ENCODE data around the gene UNC5C. TPM values are rescaled to one million over a fixed set of nuclear protein-coding genes. Genes with fewer than 3 reads are reported as not detected.

Gene UNC5C
- total and polyA plus RNA-seq, 2 of the 4 experiments (the other 2 are of a cell fraction): under 0.01 TPM

GRCh38 chr4:95431678-95432077, 117.1 kb downstream of the UNC5C start:
- in situ Hi-C loops (cut with MboI; ENCODE audit: low sequenced_read_pairs) (no loop called here), dilution Hi-C loops (cut with HindIII; ENCODE audit: low sequenced_read_pairs, unreplicated experiment) (no loop called here), intact Hi-C loops (cut with micrococcal nuclease) (no loop called here)
- no peak overlapping the region for H3K56ac ChIP-seq (ENCODE audit: extremely low read depth, insufficient read depth, low read length)
- no peak overlapping the region for H2BK20ac ChIP-seq (ENCODE audit: low read depth, low read length)
- H3K9me3 ChIP-seq (ENCODE audit: control insufficient read depth, insufficient read depth, low read length): no peaks in the 10 kb centered on the region
- no peaks in the 10 kb centered on the region for H4K20me1 ChIP-seq (ENCODE audit: insufficient read depth, low read length)
- no peak overlapping the region for H2AFZ ChIP-seq (replicated peaks; ENCODE audit: low read length, poor library complexity)
- H2BK15ac ChIP-seq (ENCODE audit: low read depth, low read length): no peak overlapping the region
- H3K27ac ChIP-seq (ENCODE audit: insufficient read depth, low read length): no peak overlapping the region
- no peak overlapping the region for H3K9ac ChIP-seq (ENCODE audit: low read depth, low read length)
- no peak overlapping the region for H2AK5ac ChIP-seq (ENCODE audit: low read depth, low read length)
- H3K4ac ChIP-seq (ENCODE audit: low read depth, low read length): no peak overlapping the region
- no peaks in the 10 kb centered on the region for H3K79me1 ChIP-seq (ENCODE audit: low read depth in 1 of 2, low read length in 2 of 2)
- BruUV-seq (replicated peaks): no TSS peak
- H3K18ac ChIP-seq (ENCODE audit: low read depth, low read length): no peak overlapping the region
- 100% methylated on average over 1 of the region's 2 CpGs; no CpG with 5 or more reads in 1 of the 2 experiments for WGBS, 2 experiments (ENCODE audit: extremely low coverage in 2 of 2, insufficient read length in 1 of 2)
- H2BK5ac ChIP-seq (ENCODE audit: low read depth, low read length, poor library complexity, severe bottlenecking): no peak overlapping the region
- no peaks in the 10 kb centered on the region for H3K36me3 ChIP-seq (ENCODE audit: control insufficient read depth, insufficient read depth, low read length)
- H4K8ac ChIP-seq (ENCODE audit: low read depth in 2 of 2, low read length in 2 of 2): no peak overlapping the region
- no peak overlapping the region for H3K23ac ChIP-seq (ENCODE audit: low read depth, low read length)
- CTCF ChIA-PET: no interaction called here
- no peak for TF ChIP-seq USF2 (IDR thresholded peaks at IDR 0.05; ENCODE audit: low read depth, low read length)
- no peak for TF ChIP-seq RAD21 (IDR thresholded peaks at IDR 0.05; ENCODE audit: low read length)
- no peak for TF ChIP-seq MXI1 (IDR thresholded peaks at IDR 0.05; ENCODE audit: borderline replicate concordance, low read depth, low read length)
- no peak for TF ChIP-seq BHLHE40 (IDR thresholded peaks at IDR 0.05; ENCODE audit: low read depth, low read length)
- TF ChIP-seq, protein P1, sequence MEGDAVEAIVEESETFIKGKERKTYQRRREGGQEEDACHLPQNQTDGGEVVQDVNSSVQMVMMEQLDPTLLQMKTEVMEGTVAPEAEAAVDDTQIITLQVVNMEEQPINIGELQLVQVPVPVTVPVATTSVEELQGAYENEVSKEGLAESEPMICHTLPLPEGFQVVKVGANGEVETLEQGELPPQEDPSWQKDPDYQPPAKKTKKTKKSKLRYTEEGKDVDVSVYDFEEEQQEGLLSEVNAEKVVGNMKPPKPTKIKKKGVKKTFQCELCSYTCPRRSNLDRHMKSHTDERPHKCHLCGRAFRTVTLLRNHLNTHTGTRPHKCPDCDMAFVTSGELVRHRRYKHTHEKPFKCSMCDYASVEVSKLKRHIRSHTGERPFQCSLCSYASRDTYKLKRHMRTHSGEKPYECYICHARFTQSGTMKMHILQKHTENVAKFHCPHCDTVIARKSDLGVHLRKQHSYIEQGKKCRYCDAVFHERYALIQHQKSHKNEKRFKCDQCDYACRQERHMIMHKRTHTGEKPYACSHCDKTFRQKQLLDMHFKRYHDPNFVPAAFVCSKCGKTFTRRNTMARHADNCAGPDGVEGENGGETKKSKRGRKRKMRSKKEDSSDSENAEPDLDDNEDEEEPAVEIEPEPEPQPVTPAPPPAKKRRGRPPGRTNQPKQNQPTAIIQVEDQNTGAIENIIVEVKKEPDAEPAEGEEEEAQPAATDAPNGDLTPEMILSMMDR (conservative IDR thresholded peaks at IDR 0.05; ENCODE audit: low read depth, low read length): no peak
- no peak for TF ChIP-seq CHD1 (IDR thresholded peaks at IDR 0.05; ENCODE audit: low read depth, low read length)
- TF ChIP-seq CEBPB (IDR thresholded peaks at IDR 0.05; ENCODE audit: low read depth, low read length): no peak
- TF ChIP-seq FOS (IDR thresholded peaks at IDR 0.05; ENCODE audit: low read depth, low read length): no peak
- TF ChIP-seq MAFK (IDR thresholded peaks at IDR 0.05; ENCODE audit: low read depth, low read length): no peak
- no peak for TF ChIP-seq SMC3 (IDR thresholded peaks at IDR 0.05; ENCODE audit: low read depth, low read length)
- no peak for TF ChIP-seq RFX5 (IDR thresholded peaks at IDR 0.05; ENCODE audit: low read depth, low read length)
- TF ChIP-seq RCOR1 (IDR thresholded peaks at IDR 0.05; ENCODE audit: insufficient replicate concordance, low read length): no peak
- TF ChIP-seq POLR2A (IDR thresholded peaks at IDR 0.05; ENCODE audit: low read depth, low read length): no peak
- no peak for TF ChIP-seq ELK1 (IDR thresholded peaks at IDR 0.05; ENCODE audit: borderline replicate concordance, low read depth, low read length)
- no peak for TF ChIP-seq NFE2L2 (IDR thresholded peaks at IDR 0.05; ENCODE audit: low read depth, low read length)
- no peak for TF ChIP-seq MAZ (IDR thresholded peaks at IDR 0.05; ENCODE audit: borderline replicate concordance, low read depth, low read length)
- H2AK9ac ChIP-seq (replicated peaks; ENCODE audit: low read depth, low read length, poor library complexity): no peak overlapping the region
- H3K27me3 ChIP-seq (ENCODE audit: control insufficient read depth, insufficient read depth, low read length): no peaks in the 10 kb centered on the region
- no peak for ATAC-seq (ENCODE audit: low read depth)
- POLR2A ChIA-PET (ENCODE audit: unreplicated experiment): no interaction called here
- H4K91ac ChIP-seq (ENCODE audit: insufficient read depth, low read depth, low read length): no peak overlapping the region
- no peak overlapping the region for H2BK120ac ChIP-seq (ENCODE audit: low read depth, low read length)
- H3K14ac ChIP-seq (replicated peaks; ENCODE audit: low read depth, low read length): no peak overlapping the region
- H3K4me1 ChIP-seq (ENCODE audit: control insufficient read depth, insufficient read depth, low read length): no peaks in the 10 kb centered on the region
- H3K4me3 ChIP-seq (ENCODE audit: insufficient read depth, low read depth, low read length): no peak overlapping the region
- no peak overlapping the region for H4K5ac ChIP-seq (ENCODE audit: low read depth, low read length)
- H3K9me1 ChIP-seq (ENCODE audit: insufficient read depth, low read length): no peaks in the 10 kb centered on the region
- no peak overlapping the region for H3K4me2 ChIP-seq (ENCODE audit: low read depth, low read length)
- DNase-seq: no peak
